ENCODE results near the gene LHCGR. TPM values are rescaled to one million over a fixed set of nuclear protein-coding genes. Genes with fewer than 3 reads are reported as not detected.
A peak's percentile ranks its signal among the peaks of the same experiment; 100 is the strongest.
"Not testable (repeated sequence)": the region's sequence is repeated elsewhere in the genome, so short reads cannot be mapped to it uniquely, and the experiment has no call there.

Gene LHCGR
- total and polyA plus RNA-seq, 2 experiments from 2014 or later, result 0.45 to 0.66 TPM

- TF ChIP-seq ZNF462 (CRISPR knock-in tag; IDR thresholded peaks at IDR 0.05), result no peak
- TF ChIP-seq STAT1 (IDR thresholded peaks at IDR 0.05; ENCODE audit: unreplicated experiment), result no peak
Observed at GRCh38 chr2:48707466-48707865, 48.1 kb downstream of the LHCGR start (continued).

- not testable (repeated sequence) for H3K9me3 Mint-ChIP-seq; DNase-seq (ENCODE audit: low spot score); H3K36me3 ChIP-seq (ENCODE audit: insufficient read depth); H3K36me3 Mint-ChIP-seq (ENCODE audit: low read depth); H4K20me1 ChIP-seq (replicated peaks; ENCODE audit: insufficient read depth); H3K27me3 ChIP-seq (ENCODE audit: insufficient read depth); H3K27ac ChIP-seq (ENCODE audit: low read depth); H3K27me3 Mint-ChIP-seq (ENCODE audit: insufficient read depth, low read depth, poor library complexity); H3K27ac Mint-ChIP-seq; H3K4me3 ChIP-seq; H3K4me1 Mint-ChIP-seq; H2AFZ ChIP-seq; ATAC-seq; H3F3A ChIP-seq (replicated peaks; ENCODE audit: low read depth); H3K4me3 Mint-ChIP-seq; H3K79me2 ChIP-seq (replicated peaks; ENCODE audit: insufficient read depth); H3K9me2 ChIP-seq (ENCODE audit: insufficient read depth); H3K4me1 ChIP-seq (ENCODE audit: insufficient read depth); H3K4me2 ChIP-seq
Observed at GRCh38 chr2:48703621-48704020, 51.9 kb downstream of the LHCGR start.

GRCh38 chr2:48699348-48699930 lies 56.1 kb downstream of the LHCGR start:
- H3K4me2 ChIP-seq, result no peak overlapping the region
- H3F3A ChIP-seq (replicated peaks; ENCODE audit: low read depth), result no peaks in the 10 kb centered on the region
- peaks cover 10% of the 10 kb centered on the region for H3K4me1 ChIP-seq (ENCODE audit: insufficient read depth)
- no peak for DNase-seq (ENCODE audit: low spot score)
- Mint-ChIP-seq H3K9me3 (no peaks in the 10 kb centered on the region; the same call in 2 of the 3 replicates), H3K36me3 (ENCODE audit: low read depth) (no peaks in the 10 kb centered on the region), H3K4me1 (peaks cover 15% of the 10 kb centered on the region), H3K27ac (peak overlapping the region; percentile 7; the same call in 1 of the 2 replicates), H3K4me3 (no peak overlapping the region), H3K27me3 (ENCODE audit: insufficient read depth, low read depth, poor library complexity) (no peaks in the 10 kb centered on the region)
- H3K4me3 ChIP-seq, result no peak overlapping the region
- H3K9me2 ChIP-seq (ENCODE audit: insufficient read depth), result no peaks in the 10 kb centered on the region
- H3K36me3 ChIP-seq (ENCODE audit: insufficient read depth), result no peaks in the 10 kb centered on the region
- H2AFZ ChIP-seq, result peak overlapping the region; percentile 56
- no peaks in the 10 kb centered on the region for H3K79me2 ChIP-seq (replicated peaks; ENCODE audit: insufficient read depth)
- H4K20me1 ChIP-seq (replicated peaks; ENCODE audit: insufficient read depth), result no peaks in the 10 kb centered on the region
- H3K27me3 ChIP-seq (ENCODE audit: insufficient read depth), result no peaks in the 10 kb centered on the region
- no peak; the same call in 2 of the 3 replicates for ATAC-seq
- no peak overlapping the region for H3K27ac ChIP-seq (ENCODE audit: low read depth)
- no peak for TF ChIP-seq JUNB (IDR thresholded peaks at IDR 0.05; ENCODE audit: unreplicated experiment)
- TF ChIP-seq ZNF462 (CRISPR knock-in tag; IDR thresholded peaks at IDR 0.05), result no peak
- TF ChIP-seq ZNF331 (CRISPR knock-in tag; IDR thresholded peaks at IDR 0.05; ENCODE audit: low read depth), result no peak

All from GM23338 (cell line).